HG02852 (cell line): ENCODE measurements around the gene CD4.
A peak's percentile ranks its signal among the peaks of the same experiment; 100 is the strongest.
"Not testable (repeated sequence)": the region's sequence is repeated elsewhere in the genome, so short reads cannot be mapped to it uniquely, and the experiment has no call there.

Experiments
- ATAC-seq: cut with Tn5 transposase; IDR thresholded peaks from one replicate; pipeline ENCODE4 v1.9.1; 2021; ENCODE audit warnings: mild to moderate bottlenecking, moderate library complexity; ENCODE audit not compliant: unreplicated experiment

Gene CD4

DNA sequence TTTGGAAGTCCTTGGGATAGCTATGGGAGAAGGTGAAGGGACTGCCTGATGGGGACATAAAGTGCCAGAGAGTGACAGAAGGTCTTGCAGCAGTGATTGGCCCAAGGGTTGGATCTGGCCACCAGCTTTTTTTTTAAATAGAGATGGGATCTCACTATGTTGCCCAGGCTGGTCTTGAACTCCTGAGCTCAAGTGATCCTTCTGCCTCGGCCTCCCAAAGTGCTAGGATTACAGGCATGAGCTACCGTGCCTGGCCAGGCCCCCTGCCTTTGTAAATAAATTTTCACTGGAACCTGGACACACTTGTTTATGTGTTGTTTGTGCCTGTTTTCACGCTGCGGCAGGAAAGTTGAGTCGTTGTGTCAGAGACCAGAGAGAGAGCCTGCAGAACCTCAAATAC lies 76.0 kb downstream of the CD4 start:
- ATAC-seq: not testable (repeated sequence)

DNA sequence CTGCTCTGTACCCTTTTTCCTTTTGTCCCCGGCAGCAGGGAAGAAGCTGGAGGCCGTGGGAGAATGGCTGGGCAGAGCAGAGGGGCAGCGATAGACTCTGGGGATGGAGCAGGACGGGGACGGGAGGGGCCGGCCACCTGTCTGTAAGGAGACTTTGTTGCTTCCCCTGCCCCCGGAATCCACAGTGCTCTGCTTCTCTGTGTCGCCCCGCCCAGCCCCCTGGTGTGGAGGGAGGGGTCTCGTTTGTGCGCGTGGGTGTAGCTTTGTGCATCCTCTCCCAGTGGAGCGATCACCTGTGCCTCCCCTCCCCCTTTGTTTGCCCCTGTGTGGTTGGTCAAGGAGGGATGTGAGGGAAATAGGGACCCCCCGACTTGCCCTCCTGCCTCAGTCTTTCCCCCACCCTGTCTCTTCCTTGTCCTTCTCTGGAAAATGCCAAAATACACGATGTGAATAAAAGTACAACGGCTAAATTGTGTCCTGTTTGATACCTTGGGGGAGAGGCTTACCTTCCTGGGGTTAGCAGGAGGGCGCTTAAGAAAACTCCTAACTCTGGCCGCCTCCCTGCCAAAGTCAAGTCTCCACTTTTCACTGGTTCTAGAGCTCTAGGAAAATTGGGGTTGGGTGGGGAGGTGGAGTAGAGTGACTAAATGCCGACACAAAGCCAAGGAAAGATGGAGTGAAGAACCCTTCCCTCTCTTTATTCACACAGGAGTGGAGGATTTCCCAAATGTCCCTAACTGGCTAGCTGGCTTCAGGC lies 77.0 kb downstream of the CD4 start:
- no peak for ATAC-seq

DNA sequence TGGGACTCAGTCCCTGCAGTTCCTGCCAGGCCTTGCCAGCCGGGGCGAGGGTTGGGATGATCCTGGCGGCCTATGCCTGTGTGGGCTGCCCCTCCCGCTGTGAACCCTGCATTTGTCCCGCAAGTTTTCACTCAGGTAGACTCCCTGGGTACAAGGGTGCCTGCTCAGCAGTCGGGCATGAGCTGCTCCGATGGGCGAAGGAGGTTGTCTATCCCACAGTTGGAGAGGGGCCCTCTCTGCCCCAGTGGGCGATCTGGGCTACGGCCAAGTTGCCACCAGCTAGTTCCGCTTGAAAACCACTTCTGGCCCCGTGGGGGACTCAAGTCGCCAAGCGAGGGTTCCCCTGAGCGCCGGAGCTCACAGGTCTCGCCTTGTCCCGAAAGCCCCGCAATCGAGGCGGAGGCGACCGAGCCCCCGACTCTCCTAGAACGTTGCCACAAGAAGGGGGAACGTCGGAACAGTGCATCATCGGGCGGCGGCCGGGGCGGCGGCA lies 77.6 kb downstream of the CD4 start:
- ATAC-seq: peak; percentile 14

DNA sequence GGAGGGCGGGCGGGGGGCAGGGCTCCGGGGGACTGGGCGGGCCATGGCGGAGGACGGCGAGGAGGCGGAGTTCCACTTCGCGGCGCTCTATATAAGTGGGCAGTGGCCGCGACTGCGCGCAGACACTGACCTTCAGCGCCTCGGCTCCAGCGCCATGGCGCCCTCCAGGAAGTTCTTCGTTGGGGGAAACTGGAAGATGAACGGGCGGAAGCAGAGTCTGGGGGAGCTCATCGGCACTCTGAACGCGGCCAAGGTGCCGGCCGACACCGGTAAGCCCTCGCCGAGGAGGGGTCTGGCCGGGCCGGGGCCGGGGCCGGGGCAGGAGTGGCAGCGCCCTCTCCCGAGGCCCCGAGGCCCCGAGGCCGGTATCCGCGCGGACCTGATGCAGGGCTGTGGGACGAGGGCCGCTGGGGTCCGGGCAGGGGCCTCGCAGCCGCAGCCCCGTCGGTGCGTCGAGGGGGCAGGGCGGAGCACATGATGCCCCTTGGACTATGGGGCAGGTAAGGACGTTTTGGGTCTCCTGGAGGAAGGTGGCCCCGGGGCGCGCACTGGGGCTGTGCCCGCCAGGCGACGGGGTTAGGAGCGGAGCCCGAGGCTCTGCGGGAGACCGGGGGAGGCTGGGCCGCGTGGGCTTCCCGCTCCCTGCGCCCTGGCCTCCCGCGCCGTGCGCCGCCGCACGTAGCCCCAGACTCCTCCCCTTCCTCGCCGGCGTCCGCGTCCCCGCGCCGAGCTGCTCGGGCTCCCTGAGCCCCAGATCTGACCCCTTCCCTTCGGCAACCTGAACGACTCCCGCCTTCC lies 78.3 kb downstream of the CD4 start, which contains the start of gene TPI1:
TPI1 (plus strand) TSS at position 119 of the 798 bp plus-strand sequence; CDS start at position 155, 36 bp downstream.
- ATAC-seq: peak; percentile 68

DNA sequence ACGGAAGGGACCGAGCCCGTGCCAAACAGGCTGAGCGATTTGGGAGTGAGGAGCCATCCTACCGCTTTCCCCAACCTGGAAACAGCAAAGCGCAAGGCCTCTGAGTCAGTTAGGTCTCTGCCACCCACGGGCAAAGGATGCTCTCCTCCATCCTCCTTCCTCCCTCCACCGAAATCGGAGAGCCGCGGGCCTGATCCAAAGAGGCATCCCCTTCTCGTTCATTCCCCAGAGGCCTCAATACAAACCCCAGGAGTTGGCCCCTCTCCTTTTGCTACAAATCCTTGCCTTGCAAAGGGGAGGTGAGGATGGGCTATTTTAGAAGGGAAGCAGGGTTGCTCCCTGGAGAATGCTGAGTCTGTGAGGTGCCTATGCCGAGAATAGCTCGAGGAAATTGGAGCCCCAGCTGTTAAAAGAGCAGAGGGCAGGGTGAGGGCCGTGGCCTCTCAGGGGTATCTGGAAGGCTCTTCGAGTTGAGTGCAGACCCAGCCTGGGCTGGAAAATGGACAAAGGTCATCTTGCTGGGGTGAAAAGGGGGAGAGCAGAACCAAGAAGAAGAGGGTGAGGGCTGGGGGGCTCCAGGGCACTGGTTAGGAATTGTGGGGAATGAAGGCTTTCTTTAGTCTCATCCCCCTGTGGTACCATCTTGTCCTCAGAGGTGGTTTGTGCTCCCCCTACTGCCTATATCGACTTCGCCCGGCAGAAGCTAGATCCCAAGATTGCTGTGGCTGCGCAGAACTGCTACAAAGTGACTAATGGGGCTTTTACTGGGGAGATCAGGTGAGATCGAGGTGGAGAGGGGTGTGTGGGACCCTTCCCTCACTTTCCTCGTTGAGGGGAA lies 79.1 kb downstream of the CD4 start:
- ATAC-seq: no peak

DNA sequence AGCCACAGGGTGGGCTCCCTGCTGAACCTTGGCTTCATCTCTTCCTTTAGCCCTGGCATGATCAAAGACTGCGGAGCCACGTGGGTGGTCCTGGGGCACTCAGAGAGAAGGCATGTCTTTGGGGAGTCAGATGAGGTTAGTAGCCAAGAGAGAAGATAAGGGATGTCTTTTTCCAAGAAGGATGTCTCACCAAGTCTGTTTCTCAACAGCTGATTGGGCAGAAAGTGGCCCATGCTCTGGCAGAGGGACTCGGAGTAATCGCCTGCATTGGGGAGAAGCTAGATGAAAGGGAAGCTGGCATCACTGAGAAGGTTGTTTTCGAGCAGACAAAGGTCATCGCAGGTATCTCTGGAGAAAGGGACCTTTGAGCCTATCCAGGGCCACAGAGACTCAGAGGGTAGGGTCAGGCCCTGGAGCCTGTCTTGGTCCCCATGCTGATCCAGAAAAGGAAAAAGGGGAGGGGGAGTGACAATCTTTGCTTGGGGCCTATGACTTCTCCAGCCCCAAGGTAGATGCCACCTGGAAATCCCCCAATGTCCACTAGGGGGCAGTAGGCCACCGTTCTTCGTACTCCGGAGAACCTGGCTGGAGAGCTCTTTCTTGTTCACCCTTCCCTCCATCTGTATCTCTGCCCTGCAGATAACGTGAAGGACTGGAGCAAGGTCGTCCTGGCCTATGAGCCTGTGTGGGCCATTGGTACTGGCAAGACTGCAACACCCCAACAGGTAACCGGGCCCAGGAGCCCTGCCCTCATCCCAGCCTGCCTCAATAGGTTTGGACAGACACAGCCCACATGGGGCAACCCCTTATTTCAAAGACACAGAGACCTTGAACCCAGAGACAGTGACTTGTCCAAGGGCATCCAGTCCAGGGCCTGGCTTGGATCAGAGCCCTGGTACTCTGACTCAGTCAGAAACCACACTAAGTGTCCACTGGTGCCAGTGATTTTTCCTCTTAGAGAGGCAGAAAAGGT lies 80.0 kb downstream of the CD4 start:
- ATAC-seq: no peak

DNA sequence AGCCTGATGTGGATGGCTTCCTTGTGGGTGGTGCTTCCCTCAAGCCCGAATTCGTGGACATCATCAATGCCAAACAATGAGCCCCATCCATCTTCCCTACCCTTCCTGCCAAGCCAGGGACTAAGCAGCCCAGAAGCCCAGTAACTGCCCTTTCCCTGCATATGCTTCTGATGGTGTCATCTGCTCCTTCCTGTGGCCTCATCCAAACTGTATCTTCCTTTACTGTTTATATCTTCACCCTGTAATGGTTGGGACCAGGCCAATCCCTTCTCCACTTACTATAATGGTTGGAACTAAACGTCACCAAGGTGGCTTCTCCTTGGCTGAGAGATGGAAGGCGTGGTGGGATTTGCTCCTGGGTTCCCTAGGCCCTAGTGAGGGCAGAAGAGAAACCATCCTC lies 81.0 kb downstream of the CD4 start:
- not testable (repeated sequence) for ATAC-seq
